Thyroid gland (tissue), 4 donors: ENCODE data around the gene SHMT2.

Experiments
- CTCF ChIP-seq, 6 experiments: fragments of 200-600 bp in 3 of 6; fragments of 450-650 bp in 3 of 6; sonication (generic) in 3 of 6; IDR thresholded peaks; one replicate each; pipeline ENCODE4 v1.5.1; 2016 to 2019; ENCODE audit warnings: antibody characterized with exemption in 6 of 6, mild to moderate bottlenecking in 2 of 6, inconsistent platforms in 1 of 6, moderate library complexity in 1 of 6
- POLR2A ChIP-seq, 2 donors: fragments of 450-650 bp; IDR thresholded peaks; one replicate each; pipeline ENCODE4 v1.6.1; 2017; ENCODE audit warnings: antibody characterized with exemption in 2 of 2, mild to moderate bottlenecking in 2 of 2, moderate library complexity in 1 of 2

- no peak for TF ChIP-seq CTCF (IDR thresholded peaks at IDR 0.05)
- TF ChIP-seq POLR2A (IDR thresholded peaks at IDR 0.05) = no peak
Observed at GRCh38 chr12:57218030-57218853, 11.3 kb upstream of the SHMT2 start.
